HG03095 (cell line): Measurements from ENCODE around the gene RXRA.

Experiments
- ATAC-seq: cut with Tn5 transposase; IDR thresholded peaks from one replicate; pipeline ENCODE4 v1.9.1; 2021; ENCODE audit warnings: moderate library complexity; ENCODE audit not compliant: unreplicated experiment

Gene RXRA

DNA sequence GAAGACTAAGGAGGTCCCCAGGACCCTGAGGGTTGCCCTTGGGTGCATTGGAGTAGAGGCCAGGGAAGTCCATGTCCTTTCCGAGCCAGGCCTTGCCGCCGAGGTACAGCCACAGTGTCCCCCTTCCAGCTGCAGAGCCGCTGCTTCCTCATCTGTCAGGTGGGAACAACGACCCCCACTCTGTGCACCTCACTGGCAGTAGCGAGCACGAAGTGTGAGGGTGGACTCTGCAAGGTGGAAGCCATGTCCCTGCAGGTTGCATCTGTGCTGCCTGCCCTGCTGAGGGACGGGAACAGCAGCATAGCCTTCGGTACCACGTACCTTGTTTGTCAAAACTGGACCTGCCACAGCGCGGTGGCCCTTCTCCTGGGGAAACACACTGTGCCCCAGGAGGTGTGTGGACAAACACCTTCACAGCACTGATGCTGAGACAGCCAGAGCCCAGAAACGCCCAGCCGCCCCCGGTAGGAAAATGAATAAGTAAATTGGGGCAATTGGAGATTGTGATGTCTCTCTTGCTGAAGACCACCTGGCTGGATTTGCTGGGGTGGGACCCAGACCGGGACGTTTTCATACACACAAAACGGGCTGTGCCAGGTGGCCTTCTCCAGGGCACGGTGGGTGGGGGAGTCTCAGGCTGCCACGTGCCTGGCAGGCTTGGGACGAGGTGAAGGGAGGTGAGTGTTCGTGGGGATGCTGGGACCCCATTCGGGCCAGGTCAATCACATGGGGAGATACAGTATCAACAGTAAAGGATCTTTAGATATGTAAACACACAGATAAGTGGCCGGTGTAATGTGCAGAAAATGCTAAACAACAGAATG, 157.3 kb downstream of the RXRA start:
- ATAC-seq, result no peak

DNA sequence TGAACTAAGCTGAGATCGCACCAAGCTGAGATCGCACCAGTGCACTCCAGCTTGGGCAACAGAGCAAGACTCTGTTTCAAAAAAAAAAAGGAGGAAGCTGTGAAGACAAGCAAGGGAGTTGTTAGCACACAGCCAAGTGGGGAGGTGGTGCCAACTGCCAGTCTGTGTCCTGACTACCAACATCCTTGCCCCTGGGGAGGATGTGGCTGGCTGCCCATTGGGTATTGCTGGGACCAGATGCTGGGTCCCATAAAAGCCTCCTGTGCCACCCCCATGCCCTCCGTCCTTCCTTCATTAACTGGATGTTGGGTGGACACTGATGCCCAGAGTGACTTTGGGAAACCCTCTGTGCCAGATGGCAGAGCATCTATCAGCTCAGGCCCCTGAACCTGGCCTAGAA, 158.2 kb downstream of the RXRA start:
- ATAC-seq, result no peak

DNA sequence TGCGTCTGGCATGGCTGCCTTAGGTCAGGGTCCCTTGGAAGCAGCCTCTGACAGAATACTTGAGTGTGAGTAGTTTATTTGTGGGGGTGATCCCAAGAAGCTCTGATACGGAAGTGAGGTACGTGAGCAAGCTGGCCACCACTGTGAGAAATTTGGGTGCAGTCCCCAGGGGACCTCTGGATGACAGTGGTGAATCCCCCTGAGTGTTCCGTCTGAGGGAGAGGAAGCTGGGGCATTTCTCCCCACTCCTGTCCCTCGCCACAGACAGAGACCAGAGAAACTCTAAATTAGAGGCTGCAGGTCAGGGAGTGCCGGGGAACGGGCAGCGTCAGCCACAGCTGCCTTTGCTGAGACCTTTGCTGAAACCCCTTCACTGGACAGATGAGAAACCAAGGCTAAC, 159.4 kb downstream of the RXRA start:
- no peak for ATAC-seq

GRCh38 chr9:134486143-134486591, 159.9 kb downstream of the RXRA start:
- ATAC-seq, result no peak

DNA sequence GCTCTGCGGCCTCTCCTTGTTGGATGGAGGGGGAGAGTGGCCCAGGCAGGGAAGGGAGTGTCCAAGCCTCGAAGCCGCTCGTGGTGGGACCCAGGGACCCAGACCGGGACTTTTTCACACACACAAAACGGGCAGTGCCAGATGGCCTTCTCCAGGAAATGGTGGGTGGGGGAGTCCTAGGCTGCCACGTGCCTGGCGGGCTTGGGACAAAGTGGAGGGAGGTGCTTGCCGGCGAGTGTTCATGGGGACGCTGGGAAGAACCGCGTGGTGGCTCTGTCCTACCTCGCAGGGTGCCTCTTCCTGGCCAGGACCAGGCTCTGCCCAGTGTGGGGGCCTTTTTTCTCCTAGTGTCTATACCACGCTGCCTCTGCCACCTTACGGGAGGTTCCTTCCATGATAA, 160.3 kb downstream of the RXRA start:
- no peak for ATAC-seq
